Peyer's patch (tissue), 4 donors: ENCODE measurements around the gene NRG3. TPM values are rescaled to one million over a fixed set of nuclear protein-coding genes. Genes with fewer than 3 reads are reported as not detected.

Experiments used
- DNase-seq, 3 donors: peaks; one replicate each; pipeline ENCODE4 v3.0.0-alpha.2; 2017 to 2019
- H3K27ac ChIP-seq, 4 donors: fragments of 200-600 bp; sonication (generic); one replicate each; pipeline ENCODE4 v1.5.1; 2016 to 2019
- H3K27me3 ChIP-seq, 2 donors: fragments of 200-600 bp; sonication (generic); one replicate each; pipeline ENCODE4 v1.5.1; 2019
- H3K36me3 ChIP-seq, 3 donors: fragments of 200-600 bp; sonication (generic); one replicate each; pipeline ENCODE4 v1.5.1; 2016 to 2019
- H3K4me1 ChIP-seq, 4 donors: fragments of 200-600 bp; sonication (generic); one replicate each; pipeline ENCODE4 v1.5.1; 2016 to 2019
- H3K4me3 ChIP-seq, 4 donors: fragments of 200-600 bp; sonication (generic); 1 replicate in 3 of 4; 2 replicates in 1 of 4; pipeline ENCODE4 v1.5.1; 2016 to 2019; ENCODE audit warnings: mild to moderate bottlenecking in 1 of 4
- H3K9me3 ChIP-seq, 4 donors: fragments of 200-600 bp; sonication (generic); one replicate each; pipeline ENCODE4 v1.5.1; 2016 to 2019; ENCODE audit warnings: mild to moderate bottlenecking in 1 of 4
- POLR2A ChIP-seq, 2 donors: fragments of 450-650 bp; IDR thresholded peaks; one replicate each; pipeline ENCODE4 v1.5.1; 2017; ENCODE audit warnings: antibody characterized with exemption in 2 of 2, mild to moderate bottlenecking in 2 of 2, moderate library complexity in 2 of 2
- total RNA-seq, 4 donors: library from RNA; depleted of rRNA; stranded (reverse); fragments of >200 nt; gene quantifications; one replicate each; pipeline ENCODE4 v1.1.0, GENCODE V29; 2016
- TF ChIP-seq, protein P1 (sequence below), 6 experiments: fragments of 450-650 bp in 4 of 6; fragments of 200-600 bp in 2 of 6; sonication (generic) in 1 of 6; IDR thresholded peaks; one replicate each; pipeline ENCODE4 v1.5.1; 2017 to 2019; ENCODE audit warnings: antibody characterized with exemption in 6 of 6, mild to moderate bottlenecking in 3 of 6, moderate library complexity in 1 of 6

The NRG3 gene
- total RNA-seq, 4 donors from 2014 or later: not detected

- DNase-seq: no peak
- no peaks in the 10 kb centered on the region for H3K27me3 ChIP-seq
Measured at GRCh38 chr10:82750538-82750937, 875.5 kb downstream of the NRG3 start.

GRCh38 chr10:82757397-82757796, 882.4 kb downstream of the NRG3 start:
- Histone ChIP-seq H3K27ac (no peak overlapping the region), H3K36me3 (no peaks in the 10 kb centered on the region), H3K27me3 (no peaks in the 10 kb centered on the region), H3K4me3 (no peak overlapping the region), H3K9me3 (no peaks in the 10 kb centered on the region), H3K4me1 (no peaks in the 10 kb centered on the region)
- DNase-seq: no peak
- TF ChIP-seq, protein P1, sequence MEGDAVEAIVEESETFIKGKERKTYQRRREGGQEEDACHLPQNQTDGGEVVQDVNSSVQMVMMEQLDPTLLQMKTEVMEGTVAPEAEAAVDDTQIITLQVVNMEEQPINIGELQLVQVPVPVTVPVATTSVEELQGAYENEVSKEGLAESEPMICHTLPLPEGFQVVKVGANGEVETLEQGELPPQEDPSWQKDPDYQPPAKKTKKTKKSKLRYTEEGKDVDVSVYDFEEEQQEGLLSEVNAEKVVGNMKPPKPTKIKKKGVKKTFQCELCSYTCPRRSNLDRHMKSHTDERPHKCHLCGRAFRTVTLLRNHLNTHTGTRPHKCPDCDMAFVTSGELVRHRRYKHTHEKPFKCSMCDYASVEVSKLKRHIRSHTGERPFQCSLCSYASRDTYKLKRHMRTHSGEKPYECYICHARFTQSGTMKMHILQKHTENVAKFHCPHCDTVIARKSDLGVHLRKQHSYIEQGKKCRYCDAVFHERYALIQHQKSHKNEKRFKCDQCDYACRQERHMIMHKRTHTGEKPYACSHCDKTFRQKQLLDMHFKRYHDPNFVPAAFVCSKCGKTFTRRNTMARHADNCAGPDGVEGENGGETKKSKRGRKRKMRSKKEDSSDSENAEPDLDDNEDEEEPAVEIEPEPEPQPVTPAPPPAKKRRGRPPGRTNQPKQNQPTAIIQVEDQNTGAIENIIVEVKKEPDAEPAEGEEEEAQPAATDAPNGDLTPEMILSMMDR (IDR thresholded peaks at IDR 0.05): no peak
- TF ChIP-seq POLR2A (IDR thresholded peaks at IDR 0.05): no peak

More at GRCh38 chr10:82750538-82750937, 875.5 kb downstream of the NRG3 start:
- Histone ChIP-seq H3K27ac (no peak overlapping the region), H3K36me3 (no peaks in the 10 kb centered on the region), H3K9me3 (no peaks in the 10 kb centered on the region), H3K4me3 (no peak overlapping the region), H3K4me1 (no peaks in the 10 kb centered on the region)
- no peak for TF ChIP-seq POLR2A (IDR thresholded peaks at IDR 0.05)
- TF ChIP-seq, protein P1 (IDR thresholded peaks at IDR 0.05): no peak

- Histone ChIP-seq H3K9me3 (no peaks in the 10 kb centered on the region), H3K27ac (no peak overlapping the region), H3K4me1 (no peaks in the 10 kb centered on the region), H3K27me3 (no peaks in the 10 kb centered on the region), H3K4me3 (no peak overlapping the region), H3K36me3 (no peaks in the 10 kb centered on the region)
- TF ChIP-seq, protein P1 (IDR thresholded peaks at IDR 0.05): no peak
- TF ChIP-seq POLR2A (IDR thresholded peaks at IDR 0.05): no peak
- DNase-seq: no peak
Measured at GRCh38 chr10:82757901-82758300, 882.9 kb downstream of the NRG3 start.

DNA sequence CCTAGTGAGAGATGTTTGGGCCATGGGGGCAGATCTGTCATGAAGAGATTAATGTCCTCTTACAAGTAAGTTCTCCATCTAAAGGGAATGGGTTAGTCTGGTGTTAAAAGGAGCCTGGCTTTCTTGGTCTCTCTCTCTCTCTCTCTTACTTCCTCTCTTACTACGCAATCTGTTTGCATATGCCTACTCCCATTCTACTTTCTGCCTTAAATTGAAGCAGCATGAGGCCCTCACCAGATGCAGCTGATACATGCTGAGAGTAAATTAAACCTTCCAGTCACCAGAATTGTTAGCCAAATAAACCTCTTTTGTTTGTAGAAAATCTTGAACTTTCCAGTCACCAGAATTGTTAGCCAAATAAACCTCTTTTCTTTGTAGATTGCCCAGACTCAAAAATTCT, 884.1 kb downstream of the NRG3 start:
- H3K27me3 ChIP-seq: no peaks in the 10 kb centered on the region
- TF ChIP-seq, protein P1 (IDR thresholded peaks at IDR 0.05): no peak
- TF ChIP-seq POLR2A (IDR thresholded peaks at IDR 0.05): no peak
- no peaks in the 10 kb centered on the region for H3K9me3 ChIP-seq
- H3K4me1 ChIP-seq: no peaks in the 10 kb centered on the region
- DNase-seq: no peak
- H3K4me3 ChIP-seq: no peak overlapping the region
- H3K36me3 ChIP-seq: no peaks in the 10 kb centered on the region
- no peak overlapping the region for H3K27ac ChIP-seq

GRCh38 chr10:82762641-82763040, 887.6 kb downstream of the NRG3 start:
- Histone ChIP-seq H3K36me3 (no peaks in the 10 kb centered on the region), H3K27me3 (no peaks in the 10 kb centered on the region), H3K4me3 (no peak overlapping the region), H3K27ac (no peak overlapping the region), H3K9me3 (no peaks in the 10 kb centered on the region), H3K4me1 (no peaks in the 10 kb centered on the region)
- TF ChIP-seq, protein P1 (IDR thresholded peaks at IDR 0.05): no peak
- TF ChIP-seq POLR2A (IDR thresholded peaks at IDR 0.05): no peak
- DNase-seq: no peak

DNA sequence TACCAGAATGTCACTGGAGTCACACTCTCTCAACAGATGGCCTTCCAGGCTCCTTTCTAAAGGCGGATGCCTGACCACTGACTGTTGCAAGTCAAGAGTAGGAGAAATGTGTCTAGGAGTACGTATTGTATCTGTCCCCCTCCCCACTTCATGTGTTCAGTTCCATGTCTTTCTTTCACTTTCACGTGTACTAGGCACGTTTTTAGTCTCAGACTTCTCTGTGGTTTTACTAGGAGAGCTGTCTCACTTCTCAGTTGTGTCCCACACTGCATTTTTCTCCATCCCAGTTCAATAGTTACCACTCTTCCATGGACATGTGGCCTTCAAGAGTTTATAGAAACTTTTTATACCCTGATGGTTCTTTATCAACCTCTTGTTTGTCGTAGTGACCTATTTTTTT, 893.0 kb downstream of the NRG3 start:
- Histone ChIP-seq H3K9me3 (no peaks in the 10 kb centered on the region), H3K4me3 (no peak overlapping the region), H3K4me1 (no peaks in the 10 kb centered on the region), H3K36me3 (no peaks in the 10 kb centered on the region), H3K27ac (no peak overlapping the region), H3K27me3 (no peaks in the 10 kb centered on the region)
- no peak for DNase-seq
- no peak for TF ChIP-seq POLR2A (IDR thresholded peaks at IDR 0.05)
- TF ChIP-seq, protein P1 (IDR thresholded peaks at IDR 0.05): no peak
